Stimulated activated CD4-positive, alpha-beta T cell treated with anti-CD3 and anti-CD28 coated beads, Interleukin-2, amount 100 ng/mL, for 24 hours (primary cell): ENCODE measurements around the gene MAGI2.

Experiments used
- DNase-seq, 2 donors: peaks; one replicate each; pipeline ENCODE4 v3.0.0-alpha.2; 2020

Gene MAGI2

DNA sequence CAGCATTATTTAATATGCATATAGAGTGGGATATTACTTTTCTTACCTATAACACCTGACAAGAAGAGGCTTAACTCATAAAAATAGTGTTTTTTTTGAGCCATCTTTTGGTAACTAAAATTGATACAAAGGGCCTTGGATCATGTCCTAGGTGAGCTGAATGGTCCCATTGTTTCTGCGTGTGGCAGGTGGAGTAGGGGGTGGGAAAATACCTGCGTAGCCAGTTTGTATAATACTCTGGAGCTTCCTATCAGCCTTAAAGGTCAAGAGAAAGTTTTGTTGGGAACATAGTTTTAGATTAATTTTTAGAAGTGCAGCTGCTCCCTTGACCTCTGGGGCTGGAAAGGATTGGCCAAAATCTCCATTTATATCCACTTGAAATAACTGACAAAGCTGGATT lies 1410.3 kb downstream of the MAGI2 start:
- no peak for DNase-seq

DNA sequence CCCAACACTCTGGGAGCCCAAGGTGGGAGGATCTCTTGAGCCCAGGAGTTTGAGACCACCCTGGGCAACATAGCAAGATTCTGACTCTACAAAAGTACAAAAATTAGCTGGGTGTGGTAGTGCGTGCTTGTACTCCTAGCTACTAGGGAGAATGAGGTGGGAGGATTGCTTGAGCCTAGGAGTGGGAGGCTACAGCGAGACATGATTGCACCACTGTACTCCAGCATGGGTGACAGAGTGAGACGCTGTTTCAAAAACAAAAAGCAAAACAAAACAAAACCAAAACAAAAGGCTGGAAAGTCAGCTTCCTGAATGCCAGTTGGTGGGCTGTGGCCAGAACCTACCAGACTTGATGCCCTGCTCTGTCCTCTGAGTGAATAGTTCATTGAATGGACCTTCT lies 1412.0 kb downstream of the MAGI2 start:
- no peak for DNase-seq

DNA sequence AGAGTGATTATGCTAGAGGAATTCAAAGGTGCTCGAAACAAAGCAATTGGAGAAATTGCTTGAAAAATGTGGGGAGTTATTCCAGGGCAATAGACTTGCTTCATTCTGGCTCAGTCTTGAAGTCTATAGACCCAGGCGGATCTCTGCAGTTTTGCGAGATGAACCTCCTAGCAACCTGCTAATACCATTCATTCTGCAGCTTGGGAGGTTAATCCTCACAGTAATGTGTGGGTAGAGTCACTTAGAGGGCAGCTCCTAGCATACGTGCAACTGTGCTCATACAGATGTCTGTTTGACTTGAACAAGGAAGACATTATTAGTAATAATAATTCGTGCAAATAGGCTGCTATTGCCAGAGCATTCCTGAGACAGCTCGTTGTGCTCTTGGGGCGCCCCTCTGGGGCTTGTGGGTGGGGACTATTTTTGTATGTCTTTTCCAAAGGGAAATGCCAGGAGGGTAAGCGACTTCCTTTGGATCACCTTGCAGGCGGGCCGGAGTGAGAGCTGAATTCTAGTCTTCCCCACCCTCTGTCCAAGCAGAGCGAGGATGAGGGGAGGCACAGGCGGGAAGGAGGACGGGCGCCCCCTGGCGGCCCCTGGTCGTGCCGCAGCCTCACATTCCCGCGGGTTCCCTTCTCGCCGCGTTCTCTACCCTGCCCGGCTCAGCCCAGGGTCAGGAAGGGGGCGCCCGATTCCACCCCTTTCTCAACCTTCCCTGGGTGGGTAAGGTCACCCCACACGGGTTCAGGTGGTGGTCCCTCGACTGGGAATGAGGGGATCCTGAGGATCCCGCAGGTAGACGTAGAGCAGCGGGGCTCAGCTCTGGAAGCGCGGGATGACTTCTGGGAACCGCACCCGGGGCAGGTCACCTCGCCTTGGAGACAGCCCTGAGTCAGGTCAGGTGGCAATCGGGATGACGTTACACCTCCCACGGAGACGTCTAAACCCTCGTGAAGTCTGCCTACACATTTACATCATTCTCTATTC lies 1413.4 kb downstream of the MAGI2 start:
- DNase-seq: peak; percentile 54 to 68

DNA sequence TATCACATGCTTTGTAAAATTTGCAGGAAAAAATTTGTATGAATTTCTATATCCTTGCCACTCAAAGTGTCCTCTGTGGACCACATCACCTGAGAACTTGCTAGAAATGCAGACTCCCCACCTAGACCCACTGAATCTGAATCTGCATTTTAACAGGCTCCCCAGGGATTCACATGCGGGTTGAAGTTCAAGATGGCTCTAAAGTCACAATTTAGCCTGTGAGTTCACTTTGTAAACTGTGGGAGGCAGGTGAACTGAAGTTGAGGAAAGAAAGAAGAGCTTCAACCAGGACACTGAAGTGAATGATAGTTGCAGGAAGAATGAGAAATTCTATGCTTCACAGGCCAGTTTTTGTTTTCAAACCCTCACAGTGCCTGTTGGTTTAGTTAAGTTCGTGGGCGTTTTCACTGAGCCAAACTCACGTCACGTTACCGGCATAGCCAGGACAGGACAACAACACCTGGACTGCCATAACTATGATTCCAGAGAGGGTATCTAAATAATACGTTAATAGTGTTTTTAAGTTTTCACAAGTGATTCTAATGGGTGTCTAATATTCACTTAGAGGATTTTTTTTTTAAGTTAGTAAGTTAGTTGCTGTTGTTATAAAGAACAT lies 1414.9 kb downstream of the MAGI2 start:
- no peak for DNase-seq

DNA sequence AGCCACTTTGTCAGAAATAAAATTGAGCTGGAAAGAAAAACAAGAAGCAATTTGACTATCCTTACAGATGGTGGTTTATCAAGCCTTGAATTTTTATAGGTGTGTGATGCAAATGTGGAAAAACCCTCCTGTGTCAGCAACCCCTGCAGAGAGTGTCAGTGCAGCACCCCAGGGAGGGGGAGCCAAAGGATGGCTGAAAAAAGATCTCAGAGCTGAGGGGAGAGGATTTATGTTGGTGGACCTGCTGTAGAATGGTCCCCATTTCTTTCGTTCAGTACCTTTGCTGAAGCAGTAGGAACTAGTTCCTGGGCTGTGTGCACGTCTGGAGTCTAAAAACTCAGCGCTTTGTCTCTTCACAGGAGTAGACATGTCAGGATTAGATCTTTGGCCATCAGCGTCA lies 1415.9 kb downstream of the MAGI2 start:
- DNase-seq: no peak

DNA sequence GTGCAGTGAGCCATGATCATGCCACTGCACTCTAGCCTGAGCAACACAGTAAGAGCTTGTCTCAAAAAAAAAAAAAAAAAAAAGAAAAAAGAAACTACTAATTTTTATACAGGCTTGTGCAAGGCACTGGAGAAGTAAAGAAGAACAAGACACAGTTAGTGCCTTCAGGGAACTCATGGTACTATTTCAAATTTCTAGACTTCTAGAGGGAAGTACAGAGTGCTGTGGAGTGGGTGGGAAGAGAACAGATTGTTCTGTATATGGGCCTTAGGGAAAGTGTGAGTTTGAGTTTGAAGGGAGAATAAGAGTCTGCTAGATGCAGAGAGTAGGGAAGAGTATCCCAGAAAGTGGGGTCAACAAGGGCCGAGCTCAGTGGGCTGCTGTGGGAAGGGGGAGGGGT lies 1420.1 kb downstream of the MAGI2 start:
- DNase-seq: no peak

DNA sequence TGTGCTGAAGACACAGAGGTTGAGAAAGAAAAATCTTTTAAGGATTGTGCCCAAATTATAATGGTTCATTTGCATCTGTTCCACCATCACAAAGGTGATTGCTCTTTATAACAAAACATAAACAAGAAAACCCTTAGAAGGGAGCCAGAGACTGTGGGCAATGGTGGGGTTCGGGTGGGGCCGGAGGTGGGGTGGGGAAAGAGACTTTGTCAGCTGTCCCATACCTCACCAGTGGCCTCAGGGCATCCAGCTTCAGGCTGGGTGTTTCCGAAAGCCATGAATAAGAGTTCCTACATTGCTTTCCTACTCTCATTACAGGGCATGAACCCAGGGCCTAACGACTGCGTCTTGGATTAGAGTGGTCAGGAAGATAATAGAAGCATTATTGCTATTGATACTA lies 1427.0 kb downstream of the MAGI2 start:
- DNase-seq: no peak

DNA sequence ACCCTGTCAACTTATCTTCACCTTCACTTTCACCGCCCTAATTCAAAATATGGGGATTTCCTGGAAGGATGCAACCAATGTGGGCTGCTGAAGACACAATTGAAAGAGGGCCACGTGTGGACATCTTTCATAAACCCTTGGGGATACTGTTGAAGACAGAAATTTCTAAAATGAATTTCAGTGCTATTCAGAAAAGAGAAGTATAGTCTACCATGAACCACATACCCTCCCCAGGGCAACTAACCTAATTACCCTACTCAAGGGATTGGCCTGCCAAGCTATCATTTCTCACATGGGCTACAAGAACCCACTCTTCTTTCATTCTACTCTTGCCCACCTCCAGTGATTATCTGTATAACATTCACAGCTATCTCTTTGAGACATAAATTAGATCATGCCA lies 1428.9 kb downstream of the MAGI2 start:
- DNase-seq: no peak

DNA sequence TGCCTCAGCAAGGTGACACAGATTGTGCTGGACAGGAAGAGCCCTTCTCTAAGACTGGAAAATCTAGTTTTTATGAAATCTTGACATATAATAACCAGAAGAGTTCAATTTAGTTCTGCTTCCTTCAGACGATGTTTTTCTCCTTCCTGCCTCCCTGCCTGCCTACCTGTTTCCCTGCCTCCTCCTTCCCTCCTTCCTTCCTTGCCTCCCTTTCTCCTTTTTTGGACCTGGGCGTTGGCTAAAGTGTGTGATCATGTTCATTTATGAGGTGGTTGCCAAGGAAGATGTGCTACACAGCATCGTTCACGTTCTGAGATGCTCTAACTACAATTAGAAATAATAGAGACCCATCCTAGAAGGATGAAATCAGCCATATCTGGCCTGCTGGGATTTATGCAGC lies 1430.3 kb downstream of the MAGI2 start:
- DNase-seq: no peak

DNA sequence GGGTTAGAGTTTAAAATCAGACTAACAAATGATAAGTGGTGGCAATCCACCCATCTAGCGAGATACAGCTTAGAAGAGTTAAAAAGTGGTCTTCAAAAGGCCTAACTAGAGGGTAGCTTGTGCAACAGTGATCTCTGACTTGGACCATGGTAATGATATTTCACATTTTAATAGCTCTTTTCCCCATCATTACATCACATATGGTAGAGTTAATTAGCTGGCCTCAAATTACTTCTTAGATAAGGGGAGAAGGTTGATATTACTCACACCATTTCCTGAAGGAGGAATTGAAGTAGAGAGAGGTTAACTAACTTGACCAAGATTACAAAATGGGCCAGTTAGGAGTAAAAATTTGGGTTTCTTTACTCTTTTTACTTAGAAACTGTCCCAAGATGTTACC lies 1431.3 kb downstream of the MAGI2 start:
- DNase-seq: no peak

DNA sequence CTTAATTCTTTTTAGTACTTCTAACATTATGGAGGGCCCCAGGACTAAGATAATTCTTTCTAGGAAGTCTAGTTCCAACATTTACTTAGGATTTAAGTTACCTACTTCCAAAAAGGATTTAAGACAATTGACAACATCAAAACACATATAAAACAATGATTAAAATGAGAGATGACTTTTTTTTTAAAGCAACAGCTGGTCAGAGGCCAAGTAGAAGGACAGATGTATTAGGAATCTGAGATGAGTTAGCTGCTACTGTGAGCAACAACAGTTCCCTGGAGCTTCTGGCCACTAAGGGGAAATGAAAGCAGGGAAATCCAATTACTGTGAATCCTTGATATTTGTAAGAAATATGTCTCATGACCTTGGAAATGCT lies 1432.6 kb downstream of the MAGI2 start:
- no peak for DNase-seq

DNA sequence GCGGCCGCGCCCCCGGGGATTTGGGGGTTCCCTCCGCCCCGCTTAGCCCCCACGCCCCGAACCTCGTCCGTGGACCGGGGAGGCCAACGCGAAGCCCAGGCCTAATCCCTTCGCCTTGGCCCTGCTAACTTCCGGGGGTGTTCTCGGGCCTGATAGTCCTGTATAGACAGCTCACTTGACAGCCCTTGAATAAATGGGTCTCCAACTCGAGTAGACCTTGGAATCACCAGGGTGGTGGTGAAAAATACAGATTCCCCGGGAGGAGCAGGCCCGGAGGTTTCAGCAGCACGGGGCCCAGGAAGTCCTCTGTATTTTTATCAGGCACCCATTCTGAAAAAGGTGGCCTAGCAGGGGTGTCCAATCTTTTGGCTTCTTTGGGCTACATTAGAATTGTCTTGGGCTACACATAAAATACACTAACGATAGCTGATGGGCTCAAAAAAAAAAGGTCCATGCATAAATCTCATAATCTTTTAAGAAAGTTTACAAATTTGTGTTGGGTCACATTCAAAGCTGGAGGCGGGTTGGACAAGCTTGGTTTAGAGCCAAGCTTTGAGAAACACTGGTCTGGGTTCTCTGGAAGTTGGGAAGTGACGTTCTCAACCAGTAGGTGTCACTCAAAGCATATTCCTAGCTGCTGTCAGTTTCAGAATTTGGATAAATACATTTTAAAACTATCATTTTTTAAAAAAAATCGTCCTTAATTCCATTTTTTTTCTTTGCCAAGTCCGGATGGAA lies 1433.2 kb downstream of the MAGI2 start:
- DNase-seq: peak; percentile 22 to 23

DNA sequence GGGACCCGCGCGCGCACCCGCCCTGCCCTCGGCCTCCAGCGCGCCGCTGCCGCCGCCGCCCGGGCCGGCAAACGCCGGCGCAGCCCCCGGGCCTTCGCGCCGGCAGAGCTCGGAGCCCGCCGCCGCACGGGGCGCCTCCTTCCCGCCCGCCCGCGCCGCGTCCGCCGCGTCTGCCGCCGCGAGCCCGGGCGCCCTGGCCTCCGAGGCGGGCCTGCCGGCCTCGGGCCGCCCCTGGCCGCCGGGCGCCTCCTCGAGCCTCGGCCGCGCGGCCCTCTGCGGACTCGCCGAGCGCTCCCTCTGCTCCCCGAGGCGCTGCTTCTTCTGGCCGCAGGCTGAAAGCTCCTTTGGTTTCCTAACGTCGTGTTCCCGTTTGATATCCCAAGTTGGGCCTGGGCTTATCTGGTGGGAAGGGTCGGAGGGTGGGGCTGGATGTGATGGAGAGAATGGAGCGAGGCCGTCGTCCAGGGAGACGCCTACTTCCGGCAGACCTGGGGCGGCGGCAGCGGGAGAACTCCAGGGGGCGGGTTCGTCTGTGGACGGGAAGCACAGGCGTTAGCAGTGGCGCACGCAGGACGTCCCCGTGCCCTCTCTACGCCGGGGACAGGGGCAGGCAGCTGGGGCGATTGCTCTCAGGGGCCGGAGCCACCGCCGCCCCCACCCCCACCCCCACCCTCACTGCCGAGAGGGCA lies 1433.9 kb downstream of the MAGI2 start:
- DNase-seq: peak; percentile 70 to 76

DNA sequence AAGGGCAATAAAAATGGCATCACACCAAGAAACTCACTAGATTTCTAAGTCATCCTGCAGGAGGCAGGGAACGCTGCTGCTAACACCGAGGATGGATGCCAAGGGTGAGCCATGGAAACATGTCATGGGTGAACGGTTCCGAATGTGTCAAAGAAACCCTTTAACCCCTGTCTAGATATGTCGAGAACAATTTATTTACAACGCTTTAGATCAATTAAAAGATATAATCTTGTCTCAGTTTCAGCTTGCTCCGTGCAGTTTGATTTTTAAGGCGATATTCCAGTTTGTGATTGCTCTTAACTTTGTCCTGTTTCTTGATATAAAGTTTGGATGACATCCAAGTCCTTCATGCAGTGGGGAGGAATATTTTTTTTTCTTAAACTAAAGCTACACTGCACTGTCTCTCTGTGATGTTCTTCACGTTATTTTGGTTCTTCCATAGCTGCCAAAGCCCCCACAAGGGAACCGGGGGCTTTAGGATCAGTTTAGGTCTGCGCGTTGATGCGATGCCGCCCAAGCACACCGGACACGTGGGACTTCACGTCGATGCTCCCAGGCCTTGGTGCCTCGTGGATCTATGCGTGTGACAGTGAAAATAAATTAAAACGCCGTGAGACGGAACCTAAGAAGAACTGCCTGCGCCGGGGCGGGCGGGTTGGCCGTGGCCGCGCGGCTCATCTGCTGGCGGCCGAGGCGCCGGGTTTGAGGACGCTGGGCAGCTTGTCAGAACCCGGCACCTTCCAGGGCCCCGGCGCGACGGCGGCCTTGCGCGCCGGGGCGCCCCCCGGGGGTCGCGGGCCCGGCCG lies 1434.6 kb downstream of the MAGI2 start:
- DNase-seq: peak; percentile 19 to 28

DNA sequence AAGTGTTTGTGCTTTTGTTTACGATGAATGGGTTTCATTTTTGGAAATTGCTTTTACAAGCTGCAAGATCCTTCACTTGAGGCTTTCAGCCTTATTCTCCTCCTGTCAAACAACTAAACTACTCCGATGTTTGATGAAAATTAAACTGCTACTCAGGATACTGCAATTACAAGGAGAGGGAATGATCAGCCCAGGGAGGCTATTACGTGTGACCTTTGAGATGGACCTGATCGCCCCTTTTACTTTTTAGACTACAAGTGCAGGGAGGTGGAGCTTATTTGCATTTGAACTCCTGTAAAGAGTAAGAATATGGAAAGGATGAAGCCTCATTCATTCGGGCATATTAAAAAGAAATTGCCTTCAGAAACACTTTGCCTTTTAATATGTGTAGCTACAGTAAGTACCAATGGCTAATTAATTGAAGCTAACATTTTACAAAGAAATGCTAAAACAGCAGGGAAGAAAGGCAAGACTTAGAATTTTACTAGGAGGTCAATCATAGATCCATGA lies 1435.8 kb downstream of the MAGI2 start:
- no peak for DNase-seq

DNA sequence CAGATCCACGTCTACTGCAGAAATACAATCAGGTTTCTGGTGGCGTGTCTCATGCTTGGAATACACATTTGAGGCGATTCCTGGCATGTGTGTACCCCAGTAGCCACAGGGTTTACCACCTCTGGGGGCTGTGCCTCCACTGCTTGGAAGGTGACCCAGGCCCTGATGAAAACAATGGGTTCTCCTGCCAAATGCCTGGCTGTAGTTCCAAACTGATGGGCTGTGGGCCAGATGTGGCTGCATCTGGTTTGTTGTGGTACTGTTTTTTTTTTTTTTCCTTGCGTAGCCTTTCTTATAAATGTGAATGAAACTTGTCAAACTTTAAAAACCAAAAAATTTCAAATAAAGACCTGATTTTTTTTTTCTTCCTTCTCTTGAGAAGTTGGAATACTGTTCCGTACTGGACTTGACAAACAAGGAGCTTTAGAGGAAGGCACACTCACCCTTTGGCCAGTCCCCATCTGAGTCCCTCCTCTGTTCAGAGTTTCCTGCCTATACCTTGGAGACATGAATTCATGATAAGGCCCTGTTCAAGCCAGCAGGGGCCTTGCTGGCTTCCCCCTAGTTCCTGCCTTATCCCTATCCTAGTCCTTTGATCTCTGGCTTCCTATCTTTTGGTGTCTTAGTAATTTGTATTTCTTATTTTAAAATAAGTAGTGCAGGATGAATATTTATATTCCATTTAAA lies 1437.8 kb downstream of the MAGI2 start:
- no peak for DNase-seq

DNA sequence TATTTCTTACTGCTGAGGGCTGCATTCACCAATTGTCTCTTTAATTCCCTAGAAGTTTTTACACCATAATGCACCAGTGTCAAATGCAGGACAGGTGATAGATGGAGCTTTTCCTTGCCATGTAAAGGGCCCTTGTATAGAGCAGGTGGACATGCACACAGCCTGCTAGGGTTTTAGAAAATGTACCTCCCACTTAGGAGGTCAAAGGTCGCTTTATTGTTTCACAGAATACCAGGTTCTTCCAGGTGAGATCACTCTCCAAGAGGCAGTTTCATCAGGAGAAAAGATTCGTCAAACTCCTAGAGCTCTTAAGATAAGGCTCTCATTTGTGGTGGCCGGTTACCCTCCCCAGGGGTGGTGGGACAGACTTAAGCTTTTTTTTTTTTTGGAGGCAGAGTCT lies 1439.1 kb downstream of the MAGI2 start:
- DNase-seq: no peak

DNA sequence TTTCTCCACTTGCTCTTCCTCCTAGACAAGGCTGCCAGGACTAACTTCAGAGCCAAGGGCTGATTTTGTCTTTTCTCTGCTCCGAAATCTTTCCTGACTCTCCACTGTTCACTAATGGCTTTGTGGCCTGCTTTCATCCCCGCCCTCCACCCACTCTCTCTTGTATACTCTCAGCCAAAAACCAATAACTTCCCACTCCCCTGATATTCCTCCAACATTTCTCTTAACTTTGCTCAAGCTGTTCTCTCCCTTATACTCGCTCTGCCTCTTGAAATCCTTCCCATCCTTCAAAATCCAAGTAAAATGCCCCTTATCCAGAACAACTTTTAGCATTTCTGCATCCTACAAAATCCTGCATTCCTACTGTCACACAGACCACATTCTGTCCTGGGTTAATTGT lies 1440.1 kb downstream of the MAGI2 start:
- no peak for DNase-seq

DNA sequence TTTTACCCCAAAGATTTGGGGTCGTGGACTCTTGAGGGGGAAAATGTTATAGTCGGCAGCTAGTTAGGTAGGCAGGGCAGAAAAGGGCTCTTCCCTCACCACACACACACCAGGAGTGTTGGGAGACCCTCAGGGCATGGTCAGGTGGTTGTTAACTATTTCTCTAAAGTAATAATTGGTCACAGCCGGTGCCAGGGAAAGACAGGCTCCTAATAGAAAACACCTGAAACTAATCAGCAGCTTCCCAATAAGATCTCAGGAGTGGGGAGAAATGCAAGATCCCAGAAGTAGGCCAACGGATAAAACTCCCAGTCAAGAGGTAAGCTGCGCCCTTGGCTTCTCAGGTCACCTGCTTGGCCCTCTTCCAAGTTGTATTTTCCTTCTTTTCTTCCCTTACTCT lies 1441.8 kb downstream of the MAGI2 start:
- DNase-seq: no peak

DNA sequence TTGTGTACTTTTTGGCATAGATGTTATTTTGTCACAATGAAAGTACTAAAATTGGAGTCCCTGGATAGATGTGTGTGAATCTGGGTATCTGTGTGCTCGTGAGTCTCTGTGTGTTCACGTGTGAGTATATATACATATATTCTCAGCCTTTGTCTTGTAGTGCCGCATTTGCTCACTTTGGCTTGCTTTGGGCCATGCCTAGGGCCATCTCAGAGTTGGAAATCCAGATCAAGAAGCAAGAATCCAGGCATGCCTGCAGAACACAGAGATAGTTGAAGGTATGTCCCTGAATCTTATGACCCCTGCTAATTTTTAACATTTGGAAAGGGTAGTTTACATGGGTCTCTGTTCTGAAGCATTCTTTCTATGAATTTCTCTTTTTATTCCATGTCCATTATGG lies 1446.2 kb downstream of the MAGI2 start:
- no peak for DNase-seq

DNA sequence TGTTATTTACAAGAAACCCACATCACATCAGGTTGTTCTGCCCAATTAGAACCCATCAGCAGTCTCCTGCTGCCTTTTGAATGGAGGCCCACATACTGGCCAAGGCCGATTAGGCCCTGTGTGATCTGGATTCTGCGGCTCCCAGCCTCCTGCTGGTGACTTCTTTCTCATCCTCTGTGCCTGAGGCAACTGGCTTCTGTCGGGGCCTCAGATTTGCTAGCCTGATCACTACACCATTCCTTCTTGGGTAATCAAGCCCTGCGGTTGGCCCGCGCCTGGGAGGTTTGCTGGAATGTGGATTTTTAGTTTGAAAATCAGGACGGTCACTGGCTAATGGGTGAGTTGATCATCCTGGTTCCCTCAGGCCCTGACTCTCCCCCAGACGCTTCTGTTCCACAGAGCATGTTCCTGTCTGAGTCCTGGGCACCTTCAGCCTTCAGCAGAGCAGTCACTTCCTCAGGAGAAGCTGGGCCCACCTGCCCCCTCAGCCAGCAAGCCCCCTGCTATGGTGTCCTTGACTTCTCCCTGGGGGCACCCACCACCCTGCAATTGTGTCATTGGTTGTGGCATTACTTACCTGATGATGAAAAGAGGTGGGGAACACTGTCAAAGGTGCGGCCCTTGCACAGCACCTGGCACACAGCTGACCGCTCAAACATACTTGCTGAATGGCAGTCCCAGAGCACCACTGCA lies 1447.3 kb downstream of the MAGI2 start:
- DNase-seq: no peak
